COLO668 (cell line): ENCODE results near the gene KRTAP10-10.
A peak's percentile ranks its signal among the peaks of the same experiment; 100 is the strongest.
"Not testable (repeated sequence)": the region's sequence is repeated elsewhere in the genome, so short reads cannot be mapped to it uniquely, and the experiment has no call there.

ENCODE experiments used
- DNase-seq: peaks from one replicate; lab custom pipeline; 2025; ENCODE audit not compliant: unreplicated experiment; lab: John Stamatoyannopoulos, UW

KRTAP10-10 gene

DNA sequence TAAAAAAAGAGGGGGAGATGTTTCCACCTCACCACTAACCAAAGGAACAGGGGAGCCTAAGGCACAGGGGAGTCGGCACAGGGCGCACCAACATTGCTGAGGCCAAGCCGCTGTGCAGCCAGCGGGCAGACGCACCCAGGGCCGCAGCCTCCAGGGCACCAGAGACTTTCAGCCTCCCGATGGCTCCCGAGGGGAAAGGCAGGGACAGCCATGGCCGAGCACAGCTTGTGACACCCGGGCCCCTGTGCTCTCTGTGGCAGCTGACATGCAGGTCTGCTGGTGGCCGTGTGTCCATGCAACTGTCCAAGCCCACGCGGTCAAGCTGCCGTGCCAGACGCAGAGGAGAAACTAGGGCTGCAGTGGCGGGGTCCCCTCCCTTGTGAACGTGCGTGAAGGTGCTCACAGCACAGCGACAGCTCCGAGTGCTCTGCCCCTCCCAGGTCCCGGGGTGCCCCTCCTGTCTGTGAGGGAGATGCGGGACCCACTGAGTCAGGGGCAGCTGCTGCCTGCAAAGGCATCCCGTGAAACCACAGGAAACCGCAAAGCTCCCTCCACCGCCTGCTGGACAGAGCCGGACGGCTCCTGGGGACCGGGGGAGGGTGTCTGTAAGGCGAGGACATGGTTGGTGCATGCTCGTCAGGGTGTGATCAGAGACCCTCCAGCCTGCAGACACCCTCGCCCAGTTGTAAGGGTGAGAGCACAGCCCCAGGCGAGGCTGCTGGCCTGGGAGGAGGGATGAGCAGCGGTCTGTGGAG, 11.6 kb downstream of the KRTAP10-10 start:
- no peak for DNase-seq

DNA sequence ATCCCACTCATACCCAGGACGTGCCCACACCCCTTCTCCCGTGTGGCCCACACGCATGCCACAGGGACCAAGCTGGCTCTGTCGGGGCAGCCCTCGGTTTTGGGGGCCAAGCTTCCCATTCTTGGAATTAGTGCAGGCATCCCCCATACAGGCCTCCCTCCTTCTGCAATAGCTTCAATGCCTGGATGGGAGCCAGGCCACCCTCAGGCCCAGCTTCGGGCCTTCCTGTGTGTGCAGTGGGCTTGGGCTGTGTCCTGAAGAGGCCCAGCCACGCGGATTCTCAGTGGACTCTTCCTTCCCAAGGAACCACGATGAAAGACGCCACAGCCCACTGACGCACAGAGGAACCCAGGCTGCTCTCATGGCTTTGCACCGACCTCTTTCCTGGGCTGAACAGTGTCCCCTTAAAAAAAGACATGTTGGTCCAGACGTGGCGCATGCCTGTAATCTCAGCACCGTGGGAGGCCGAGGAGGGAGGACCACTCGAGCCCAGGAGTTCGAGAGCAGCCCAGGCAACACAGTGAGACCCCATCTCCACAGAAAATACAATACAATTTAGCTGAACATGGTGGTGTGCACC, 12.5 kb downstream of the KRTAP10-10 start:
- no peak for DNase-seq

DNA sequence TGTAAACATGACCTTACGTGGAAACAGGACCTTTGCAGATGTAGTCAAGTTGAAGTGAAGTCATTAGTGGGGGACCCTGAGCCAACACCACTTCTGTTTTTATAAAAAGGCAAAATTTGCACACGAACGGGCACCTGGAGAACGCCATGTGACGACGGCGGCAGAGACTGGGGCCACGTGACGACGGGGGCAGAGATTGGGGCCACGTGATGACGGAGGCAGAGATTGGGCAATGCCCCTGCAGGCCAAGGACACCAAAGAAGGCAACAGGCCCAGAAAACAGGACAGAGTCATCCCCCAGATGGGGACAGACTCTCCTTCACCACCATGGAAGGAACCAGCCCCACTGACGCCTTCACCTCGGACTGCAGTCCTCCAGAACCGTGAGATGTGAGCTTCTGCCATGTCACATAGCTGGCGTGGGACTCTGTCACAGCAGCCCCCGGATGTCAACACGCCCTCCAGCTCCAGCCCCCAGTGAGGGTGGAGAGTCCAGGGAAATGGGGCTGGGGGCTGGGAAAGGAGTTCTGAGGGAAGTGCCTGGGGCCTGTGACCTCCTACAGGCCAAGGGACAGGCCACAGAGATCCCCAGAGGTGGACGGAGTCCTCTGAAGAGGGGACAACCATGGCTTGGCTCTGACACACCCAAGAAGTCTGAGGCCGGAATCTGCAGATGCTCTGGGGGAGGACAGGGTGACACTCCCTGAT, 13.3 kb downstream of the KRTAP10-10 start:
- DNase-seq = no peak

DNA sequence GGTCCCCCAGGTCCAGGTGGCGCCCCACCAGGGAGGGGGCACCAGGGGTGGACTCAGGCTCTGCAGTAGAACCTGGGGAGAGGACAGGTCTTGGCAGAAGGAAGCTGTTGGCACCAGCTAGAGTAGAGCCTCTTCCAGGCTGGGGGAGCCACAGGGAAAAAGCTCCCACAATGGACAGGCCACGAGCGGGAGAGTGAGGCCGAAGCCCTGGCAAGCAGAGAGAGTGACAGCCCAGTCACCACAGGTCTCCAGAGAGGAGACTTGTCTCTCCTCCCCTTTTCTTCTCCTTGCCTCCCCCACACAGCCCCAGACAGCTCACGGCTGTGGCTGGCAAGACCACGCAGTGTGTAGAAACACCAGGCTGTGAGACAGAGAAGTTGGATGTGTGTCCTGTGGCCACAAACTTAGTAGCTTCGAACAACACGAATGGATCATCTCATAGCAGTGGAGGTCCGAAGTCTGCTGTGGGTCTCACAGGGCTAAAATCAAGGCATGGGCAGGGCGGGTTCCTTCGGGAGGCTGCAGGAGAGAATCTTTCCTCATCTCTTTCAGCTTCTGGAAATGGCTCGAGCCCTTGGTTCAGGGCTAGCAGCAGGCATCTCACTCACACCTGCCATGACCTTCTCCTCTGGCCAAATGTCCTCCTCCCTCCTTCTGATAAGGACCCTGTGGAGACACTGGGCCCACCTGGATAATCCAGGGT, 14.0 kb downstream of the KRTAP10-10 start:
- no peak for DNase-seq

DNA sequence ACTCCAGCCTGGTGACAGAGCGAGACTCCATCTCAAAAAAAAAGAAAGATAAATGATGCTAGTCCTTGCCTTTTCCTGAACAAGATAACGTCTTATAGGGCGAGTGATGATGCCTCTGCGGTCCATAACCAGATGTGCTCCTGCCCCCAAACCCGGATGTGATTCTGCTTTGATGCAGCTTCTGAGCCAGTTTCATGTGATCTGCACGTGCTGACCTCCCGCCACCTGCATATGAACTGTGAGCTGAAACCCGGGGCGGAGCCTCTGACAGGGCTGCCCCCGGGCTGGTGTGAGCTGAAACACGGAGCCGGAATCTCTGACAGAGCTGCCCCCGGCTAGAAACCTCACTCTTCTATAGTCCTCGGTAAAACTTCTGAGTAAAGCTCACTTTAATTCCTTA, 16.0 kb downstream of the KRTAP10-10 start:
- DNase-seq = no peak

DNA sequence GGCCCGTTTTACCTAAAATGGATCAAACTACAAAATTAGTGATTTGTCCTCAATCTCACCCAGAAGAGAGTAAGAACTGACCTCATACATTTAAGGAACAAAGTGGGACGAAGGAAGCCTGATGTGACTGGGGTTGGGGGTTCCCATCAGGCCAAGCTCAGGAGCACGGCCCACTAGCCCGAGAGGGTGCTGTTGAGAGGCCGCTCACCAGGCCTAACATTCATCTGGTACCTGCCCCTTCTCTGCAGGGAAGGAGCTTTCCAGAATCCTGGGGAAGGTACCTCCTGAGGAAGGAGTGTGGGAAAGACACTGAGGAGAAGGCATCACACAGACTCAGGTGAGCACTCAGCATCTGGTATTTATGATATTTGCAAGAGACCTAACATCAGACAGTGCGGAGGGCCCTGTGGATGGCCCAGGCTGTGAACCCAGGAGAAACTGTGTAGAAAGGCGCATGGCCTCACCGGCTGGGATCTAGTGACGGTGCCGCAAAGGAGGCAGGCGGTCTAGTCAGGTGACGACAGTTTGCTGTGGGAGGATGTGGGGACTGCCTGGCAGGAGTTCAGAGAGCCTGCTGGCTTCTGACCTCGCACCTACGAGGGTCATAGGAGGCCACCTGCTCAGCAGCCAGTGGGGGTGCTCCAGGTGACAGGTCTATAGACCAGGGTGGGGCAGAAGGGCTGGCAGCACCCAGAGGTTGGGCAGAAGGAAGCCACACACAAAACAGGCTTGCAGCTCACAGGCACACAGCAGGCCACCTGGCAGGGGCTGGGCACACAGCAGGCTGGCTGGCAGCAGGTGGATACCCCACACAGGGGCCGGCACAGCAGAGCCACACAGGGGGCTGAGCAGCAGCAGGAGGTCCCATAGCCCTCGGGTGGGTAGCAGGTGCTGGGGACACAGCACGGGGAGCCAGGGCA, 16.8 kb downstream of the KRTAP10-10 start:
- DNase-seq = peak; percentile 33

DNA sequence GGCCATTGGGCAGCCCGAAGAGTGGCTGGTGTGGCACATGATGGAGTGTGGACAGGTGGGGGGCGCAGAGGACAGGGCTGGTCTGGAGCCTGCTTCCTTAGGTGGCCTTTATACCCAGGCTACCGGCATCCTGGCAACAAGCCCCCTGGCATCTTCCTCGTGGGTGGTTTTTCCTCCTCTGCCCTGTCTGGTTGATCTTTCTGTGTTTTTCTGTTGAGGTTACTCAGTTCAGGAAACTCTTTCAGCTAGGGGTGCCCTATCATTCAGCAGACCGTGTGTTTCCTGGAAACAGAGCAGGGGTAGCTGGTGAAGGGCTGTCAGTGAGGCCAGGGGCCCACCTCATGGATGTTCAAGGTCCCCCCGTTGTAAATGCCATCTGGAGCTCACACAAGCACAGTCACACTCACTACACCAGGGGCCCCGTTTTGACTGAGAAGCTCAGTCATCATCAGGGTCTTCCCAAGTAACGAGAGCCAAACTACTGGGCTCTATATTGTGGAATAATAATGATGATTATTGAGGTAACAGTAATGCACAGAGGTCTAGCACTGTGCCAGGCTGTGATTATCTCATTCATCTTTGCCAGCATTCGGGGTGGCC, 17.5 kb downstream of the KRTAP10-10 start, which contains the start of gene KRTAP12-4:
TSS of gene KRTAP12-4 (minus strand) at position 84 of the 600 bp plus-strand sequence. CDS start at position 39, 45 bp downstream.
- DNase-seq = no peak

DNA sequence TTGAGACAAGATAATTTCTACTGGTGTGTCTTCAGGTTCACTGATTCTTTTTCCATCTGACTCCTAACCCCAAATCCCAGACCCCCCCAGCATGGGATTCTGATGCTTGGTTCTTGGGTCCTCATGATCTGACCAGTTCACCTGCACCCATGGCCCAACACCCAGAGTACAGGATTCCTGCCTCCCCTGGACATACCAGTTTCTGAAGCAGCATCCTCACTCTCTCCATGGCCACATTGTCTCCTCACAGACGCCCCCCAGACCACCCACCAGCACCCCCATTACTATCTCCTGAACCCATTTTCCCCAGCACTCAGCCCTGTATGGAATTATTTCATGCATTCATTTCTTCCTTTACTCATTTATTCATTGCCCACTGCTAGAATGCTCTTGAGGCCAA, 19.7 kb downstream of the KRTAP10-10 start:
- DNase-seq = no peak

DNA sequence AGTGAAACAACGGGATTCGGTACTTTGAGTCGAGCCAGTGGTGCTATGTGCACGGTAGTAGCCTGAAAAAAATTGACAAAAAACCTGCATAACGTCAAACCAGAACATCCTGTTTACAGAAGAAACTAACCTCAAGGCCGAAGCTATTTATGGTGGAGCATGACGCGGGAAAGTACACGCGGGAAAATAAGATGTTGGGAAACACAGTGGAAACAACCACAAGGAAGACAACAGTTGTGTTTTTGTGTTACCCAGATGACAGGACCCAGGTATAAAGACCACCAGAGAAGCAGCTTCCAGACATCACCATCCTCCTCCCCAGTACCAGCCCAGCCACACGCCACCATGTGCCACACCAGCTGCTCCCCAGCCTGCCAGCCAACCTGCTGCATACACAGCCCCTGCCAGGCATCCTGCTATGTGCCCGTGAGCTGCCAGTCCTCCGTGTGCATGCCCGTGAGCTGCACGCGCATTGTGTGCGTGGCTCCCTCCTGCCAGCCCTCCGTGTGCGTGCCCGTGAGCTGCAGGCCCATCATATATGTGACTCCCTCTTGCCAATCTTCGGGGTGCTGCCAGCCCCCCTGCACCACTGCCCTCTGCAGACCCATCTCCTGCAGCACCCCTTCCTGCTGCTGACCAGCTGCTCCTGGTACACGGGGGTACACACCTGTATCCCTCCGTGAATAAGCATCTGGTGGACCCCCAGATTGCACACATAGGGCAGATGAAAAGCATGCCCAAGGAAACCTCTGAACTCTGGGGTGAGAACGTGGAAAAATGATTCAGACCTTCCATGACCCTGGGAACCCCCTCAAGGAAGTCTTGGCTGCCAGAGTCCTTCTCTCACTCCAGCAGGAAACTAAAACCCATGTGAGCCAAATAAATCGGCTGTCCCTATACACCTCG, 20.7 kb downstream of the KRTAP10-10 start, which contains the start of gene KRTAP12-3:
TSS of gene KRTAP12-3 (plus strand) at position 298 of the 906 bp plus-strand sequence. CDS start at position 346, 48 bp downstream.
- DNase-seq = no peak

DNA sequence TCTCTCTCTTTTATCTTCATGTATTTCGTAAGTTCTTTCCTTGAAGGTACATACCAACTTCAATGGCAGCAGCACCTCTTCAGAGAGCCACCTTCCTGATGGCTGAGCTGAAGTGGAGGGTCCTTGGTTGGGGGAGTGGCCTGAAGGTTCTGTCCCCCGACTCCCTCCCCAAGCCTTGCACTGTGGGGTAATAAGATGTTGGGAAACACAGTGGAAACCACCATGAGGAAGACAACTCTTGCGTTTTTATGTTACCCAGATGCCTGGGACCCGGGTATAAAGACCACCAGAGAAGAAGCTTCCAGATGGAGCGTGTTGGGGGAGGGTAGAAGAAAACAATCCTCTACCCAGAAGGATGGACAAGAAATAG, 21.4 kb downstream of the KRTAP10-10 start:
- no peak for DNase-seq

DNA sequence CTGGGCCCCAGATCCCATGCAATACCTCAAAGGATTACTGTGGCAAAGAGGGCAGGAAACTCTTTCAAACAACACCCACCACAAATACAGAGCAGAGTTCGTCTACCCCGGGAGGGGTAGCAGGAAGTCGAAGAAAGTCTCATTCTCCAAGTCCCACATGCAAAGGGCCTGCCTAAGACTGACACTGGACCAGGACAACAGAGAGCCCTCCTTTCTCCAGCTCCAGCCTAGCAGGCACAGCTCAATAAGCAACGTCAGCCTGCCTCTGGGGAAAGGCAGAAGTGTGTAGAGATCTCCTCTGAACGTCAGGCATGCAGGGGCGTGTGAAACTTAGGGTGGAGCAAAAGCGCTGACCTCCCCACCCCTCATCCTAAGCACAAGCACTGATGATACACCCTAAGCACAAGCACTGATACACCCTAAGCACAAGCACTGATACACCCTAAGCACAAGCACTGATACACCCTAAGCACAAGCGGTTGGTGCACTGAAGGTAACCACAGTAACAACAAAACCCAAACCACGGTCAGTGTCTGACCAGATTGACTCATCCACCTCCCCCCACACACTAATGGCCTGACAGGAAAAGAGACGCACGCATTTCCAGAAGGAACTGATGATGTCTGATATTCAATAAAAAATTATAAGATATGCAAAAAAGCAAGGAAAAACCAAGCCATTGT, 21.9 kb downstream of the KRTAP10-10 start:
- no peak for DNase-seq

DNA sequence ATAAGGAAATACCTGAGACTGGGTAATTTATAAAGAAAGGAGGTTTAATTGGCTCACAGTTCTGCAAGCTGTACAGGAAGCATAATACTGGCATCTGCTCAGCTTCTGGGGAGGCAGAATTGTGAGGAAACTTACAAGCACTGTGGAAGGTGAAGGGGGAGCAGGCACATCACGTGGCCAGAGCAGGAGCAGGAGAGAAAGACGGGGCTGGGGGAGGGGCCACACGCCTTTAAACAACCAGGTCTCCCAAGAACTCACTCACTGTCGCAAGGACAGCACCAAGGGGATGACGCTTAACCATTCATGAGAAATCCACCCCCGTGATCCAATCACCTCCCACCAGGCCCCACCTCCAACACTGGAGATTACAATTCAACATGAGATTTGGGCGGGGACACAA, 24.4 kb downstream of the KRTAP10-10 start:
- not testable (repeated sequence) for DNase-seq

DNA sequence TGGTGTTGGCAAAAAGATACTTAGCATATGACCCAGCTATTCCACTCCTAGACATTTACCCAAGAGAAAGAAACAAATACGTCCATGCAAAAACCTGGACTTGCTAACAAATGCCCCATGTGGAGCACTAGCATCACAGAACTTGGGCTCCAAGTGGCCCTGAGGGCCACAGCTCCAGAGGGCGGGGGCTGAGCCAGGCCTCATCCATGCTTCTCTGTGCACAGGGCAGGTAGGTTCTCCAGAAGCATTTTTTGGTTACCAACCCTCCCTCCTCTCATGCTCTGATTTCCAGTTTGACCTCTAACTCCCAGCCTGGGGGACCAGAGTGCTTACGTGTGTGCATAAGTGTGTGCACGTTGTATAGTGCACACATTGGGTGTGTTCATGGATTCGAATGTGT, 27.5 kb downstream of the KRTAP10-10 start:
- DNase-seq = no peak

DNA sequence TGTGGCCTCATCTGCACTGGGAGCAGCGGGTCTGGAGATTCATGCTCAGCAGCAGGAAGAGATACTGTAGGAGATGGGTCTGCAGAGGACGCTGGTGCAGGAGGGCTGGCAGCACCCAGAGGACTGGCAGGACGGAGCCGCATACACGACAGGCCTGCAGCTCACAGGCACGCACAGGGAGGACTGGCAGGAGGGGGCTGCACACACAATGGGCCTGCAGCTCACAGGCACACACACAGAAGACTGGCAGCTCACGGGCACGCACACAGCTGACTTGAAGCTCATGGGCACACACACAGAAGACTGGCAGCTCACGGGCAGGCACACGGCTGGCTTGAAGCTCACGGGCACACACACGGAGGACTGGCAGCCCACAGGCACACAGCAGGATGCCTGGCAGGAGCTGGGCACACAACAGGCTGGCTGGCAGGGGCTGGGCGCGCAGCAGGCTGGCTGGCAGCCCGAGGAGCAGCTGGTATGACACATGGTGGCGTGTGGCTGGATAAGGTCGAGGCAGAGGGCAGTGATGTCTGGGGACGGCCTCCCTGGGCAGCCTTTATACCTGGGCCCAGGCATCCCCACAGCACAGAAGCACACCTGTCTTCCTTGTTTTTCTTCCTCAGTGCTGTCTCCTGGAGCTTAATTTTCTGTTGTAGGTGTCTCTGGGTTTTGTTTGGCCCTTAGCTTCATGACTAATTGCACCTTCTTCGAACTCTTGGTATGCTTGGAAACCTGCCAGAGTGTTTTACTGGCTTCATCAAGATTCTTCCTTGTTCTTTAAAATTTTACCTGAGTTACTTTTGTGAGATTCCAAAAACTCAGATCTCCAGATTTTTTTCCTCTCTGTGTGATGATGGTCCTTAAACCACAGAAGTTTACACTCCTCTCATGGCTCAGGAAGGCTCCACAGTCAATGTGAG, 29.5 kb downstream of the KRTAP10-10 start, which contains the start of gene KRTAP12-2:
TSS of gene KRTAP12-2 (minus strand) at position 527 of the 920 bp plus-strand sequence. CDS start at position 486, 41 bp downstream.
- DNase-seq = no peak

DNA sequence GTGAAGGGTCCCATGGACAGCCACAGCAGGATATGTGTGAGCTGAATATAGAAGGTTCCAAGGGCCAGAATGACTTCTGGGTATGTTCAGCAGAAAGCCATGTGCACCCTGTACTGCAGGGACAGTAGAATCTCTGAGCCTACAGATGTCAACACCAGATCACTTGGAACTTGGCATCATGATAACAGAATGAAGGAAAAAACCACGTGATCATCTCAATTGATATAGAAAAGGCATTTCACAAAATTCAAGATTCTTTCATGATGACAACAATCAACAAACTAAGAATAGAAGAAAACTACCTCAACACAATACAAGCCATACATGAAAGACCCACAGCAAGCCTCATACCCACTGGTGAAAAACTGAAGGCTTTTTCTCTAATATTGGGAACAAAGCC, 30.5 kb downstream of the KRTAP10-10 start:
- no peak for DNase-seq

DNA sequence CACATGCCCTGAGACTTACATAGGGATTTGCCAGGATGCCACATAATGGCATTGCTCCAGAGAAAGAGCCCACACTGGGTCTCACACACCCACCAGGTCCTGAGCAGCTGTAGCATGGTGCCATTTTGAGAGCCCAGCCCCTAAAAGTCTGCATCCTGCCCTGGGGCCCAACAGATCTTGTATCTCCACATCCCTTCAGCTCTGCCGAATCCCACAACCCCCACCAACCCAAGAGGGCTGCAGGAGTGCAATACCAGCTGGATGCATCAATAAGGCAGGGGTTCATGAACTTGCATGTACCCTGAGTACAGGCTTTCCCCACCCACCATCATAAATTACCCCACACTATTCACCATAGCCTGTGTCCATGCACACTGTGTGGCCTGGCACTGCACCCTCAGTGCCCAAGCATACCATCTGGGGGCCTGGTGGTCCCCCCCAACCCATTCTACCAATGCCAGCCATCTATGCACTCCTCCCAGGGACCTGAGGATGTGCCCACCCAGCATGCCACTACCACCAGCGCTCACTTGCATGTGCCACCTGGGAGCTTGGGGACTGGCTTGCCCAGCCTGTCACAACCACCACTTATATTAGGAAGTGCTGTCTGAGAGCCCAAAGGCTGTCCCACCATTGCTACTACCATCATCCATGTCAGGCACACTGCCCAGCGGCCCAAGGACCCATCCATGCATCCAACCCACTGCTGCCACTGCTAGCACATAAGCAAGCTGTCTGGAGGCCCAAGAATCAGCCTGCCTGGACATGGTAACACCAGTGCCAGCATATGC, 33.7 kb downstream of the KRTAP10-10 start:
- no peak for DNase-seq
